ENCODE results near the gene VAT1.
A peak's percentile ranks its signal among the peaks of the same experiment; 100 is the strongest.
"Not testable (repeated sequence)": the region's sequence is repeated elsewhere in the genome, so short reads cannot be mapped to it uniquely, and the experiment has no call there.

VAT1 gene

DNA sequence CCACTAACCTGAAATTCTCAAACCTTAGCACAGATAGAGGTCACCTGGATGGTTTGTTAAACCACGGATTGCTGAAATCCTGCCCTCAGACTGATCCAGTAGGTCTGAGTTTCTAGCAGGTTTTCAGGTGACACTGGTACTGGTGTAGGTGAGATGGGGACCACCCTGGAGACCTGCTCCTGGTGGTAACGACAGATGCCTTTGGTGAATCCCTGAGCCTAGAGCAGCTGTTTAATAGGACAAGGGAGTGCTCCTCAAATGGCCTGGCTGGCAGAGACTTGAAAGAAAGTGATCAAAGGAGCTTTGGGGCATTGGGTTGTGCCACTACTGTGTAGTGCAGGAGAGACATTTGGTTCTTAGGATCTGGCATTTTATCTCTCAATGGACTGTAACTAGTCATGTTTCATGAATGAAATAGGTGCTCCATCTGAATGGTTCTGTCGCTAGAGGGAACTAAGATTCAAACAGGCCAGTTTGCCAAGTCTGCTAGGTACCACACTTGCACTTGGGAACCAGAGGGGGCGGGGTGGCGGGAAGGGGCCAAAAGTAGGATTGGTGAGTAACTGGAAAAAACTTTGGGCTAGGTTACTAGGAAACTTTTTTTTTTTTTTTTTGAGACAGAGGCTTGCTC lies 18.5 kb downstream of the VAT1 start:
- DNase-seq = no peak

DNA sequence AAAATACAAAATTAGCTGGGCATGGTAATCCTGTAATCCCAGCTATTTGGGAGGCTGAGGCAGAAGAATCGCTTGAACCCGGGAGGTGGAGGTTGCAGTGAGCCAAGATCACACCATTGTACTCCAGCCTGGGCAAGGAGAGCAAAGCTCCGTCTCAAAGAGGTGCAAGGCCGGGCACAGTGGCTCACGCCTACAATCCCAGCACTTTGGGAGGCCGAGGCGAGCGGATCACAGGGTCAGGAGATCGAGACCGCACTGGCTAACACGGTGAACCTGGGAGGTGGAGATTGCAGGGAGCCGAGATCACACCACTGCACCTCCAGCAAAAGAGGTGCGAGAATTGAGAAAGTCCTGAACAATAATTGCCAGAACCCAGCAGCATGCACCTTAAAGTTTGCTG lies 21.3 kb downstream of the VAT1 start:
- DNase-seq = not testable (repeated sequence)

DNA sequence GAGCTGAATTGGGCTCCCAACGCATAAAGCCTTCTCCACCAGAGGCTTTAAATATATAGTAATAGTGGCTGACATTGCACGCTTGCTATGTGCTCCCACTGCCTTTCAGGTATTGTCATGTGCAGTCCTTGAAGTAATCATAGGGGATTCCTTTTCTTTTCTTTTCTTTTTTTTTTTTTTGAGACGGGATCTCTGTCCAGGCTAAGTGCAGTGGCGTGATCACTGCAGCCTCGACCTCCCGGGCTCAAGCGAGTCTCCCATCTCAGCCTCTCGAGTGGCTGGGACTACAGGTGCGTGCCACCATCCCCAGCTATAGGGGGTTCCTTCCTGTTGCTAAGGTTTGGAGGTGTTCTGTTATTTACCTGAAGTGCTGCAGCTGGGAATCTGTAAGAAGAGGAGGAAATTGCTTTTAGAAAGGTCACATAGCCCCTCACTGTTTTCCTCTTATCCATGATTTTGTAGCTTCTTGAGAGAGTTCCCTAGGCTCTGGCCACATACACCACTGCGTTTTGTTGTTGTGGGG lies 23.1 kb downstream of the VAT1 start:
- DNase-seq = no peak

- DNase-seq = peak; percentile 92
Observed at GRCh38 chr17:42997984-42998938, 23.9 kb downstream of the VAT1 start, which contains the start of gene RPL27. RPL27 (plus strand) TSS chr17:42998419; CDS start chr17:42998751, 332 bp downstream.

GRCh38 chr17:42997390-42997983 lies 24.7 kb downstream of the VAT1 start:
- DNase-seq = no peak

- DNase-seq = not testable (repeated sequence)
Observed at GRCh38 chr17:42993913-42994312, 28.3 kb downstream of the VAT1 start.

DNA sequence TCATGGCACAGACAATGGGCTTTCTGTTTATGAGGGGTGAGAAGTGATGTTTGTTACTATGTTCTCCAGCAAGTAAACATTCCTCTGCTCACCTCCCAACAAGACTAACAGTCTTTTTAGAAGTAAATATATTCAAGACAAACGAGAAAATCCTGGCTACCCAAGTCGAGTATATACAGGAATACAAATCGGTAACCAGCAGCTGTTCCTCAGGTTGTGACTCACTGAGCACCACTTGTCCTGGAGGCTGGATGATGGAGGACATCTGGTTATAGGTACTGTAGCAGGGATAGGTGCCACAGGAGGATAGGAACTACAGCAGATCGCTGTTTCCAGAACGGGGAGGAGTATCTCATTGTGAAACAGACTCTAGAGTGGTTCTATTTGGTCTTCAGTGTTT lies 29.3 kb downstream of the VAT1 start:
- DNase-seq = no peak

DNA sequence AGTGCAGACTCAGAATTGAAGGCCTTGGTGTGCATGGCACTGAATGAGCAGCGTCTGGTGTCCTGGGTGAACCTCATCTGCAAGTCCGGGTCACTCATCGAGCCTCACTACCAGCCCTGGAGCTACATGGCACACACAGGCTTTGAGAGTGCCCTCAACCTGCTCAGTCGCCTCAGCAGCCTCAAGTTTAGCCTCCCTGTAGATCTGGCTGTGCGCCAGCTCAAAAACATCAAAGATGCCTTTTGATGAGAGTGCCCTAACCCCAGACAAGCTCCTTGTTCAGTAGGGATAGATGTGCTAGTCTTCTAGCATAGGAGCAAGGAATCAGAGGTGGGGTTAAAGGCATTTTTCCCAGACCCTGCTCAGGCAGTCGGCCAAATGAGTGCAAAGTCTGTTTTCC lies 30.7 kb downstream of the VAT1 start:
- no peak for DNase-seq

DNA sequence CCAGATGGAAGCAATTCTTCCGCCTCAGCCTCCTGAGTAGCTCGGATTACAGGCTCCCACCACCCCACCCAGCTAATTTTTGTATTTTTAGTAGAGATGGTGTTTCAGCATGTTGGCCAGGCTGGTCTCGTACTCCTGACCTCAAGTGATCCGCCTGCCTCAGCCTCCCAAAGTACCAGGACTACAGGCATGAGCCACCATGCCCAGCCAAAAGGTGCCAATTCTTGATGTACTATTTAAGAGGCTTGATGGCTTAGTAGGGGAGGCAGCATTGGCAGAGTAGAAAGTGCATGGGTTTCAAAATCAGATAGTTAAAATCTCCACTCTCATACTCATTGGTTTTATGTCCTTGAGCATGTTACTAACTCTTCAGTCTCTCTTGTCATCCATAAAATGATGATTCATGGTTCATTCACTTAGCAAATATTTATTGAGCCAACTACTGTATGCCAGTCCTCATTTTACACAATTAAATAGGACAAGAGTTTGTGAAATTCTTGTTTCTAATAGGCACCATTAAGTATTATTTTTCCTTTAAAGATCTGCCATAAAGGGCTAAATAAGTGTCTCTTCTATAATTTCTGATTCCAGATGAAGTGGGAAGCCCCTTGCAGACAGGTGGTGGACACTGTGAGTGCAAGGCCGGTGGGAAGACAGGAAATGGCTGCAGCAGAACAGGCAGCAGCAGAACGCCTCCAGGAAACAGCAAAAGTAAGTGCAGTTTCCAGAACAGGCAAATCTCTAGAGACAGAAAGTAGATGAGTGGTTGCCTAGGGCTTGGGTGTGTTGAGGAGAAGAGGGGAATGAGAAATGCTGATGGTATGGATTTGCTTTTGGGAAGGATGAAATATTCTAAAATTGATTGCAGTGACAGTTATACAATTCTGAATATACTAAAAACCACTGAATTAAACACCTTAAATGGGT lies 32.2 kb downstream of the VAT1 start:
- DNase-seq = no peak

GRCh38 chr17:42989141-42989540 lies 33.0 kb downstream of the VAT1 start:
- no peak for DNase-seq

DNA sequence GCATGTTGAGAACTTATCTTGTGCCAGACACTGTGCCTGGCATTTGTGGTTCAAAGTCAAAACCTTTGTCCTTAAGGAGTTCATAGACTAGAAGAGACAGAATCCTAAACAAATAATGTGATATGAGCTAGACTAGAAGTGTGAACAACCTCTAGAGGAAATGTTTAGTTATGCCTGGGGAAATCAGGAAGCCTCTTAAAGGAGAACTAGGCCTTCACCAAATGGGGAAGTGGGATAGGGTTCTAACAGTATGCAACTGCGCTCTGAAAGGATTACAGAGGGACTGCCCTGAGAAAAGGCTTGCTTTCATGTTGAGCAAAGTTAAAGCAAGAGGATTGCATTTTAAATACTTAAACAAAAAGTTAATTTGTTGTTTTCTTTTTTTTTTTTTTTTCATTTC lies 37.0 kb downstream of the VAT1 start:
- no peak for DNase-seq

- DNase-seq = no peak
Observed at GRCh38 chr17:42982266-42982665, 39.9 kb downstream of the VAT1 start.

DNA sequence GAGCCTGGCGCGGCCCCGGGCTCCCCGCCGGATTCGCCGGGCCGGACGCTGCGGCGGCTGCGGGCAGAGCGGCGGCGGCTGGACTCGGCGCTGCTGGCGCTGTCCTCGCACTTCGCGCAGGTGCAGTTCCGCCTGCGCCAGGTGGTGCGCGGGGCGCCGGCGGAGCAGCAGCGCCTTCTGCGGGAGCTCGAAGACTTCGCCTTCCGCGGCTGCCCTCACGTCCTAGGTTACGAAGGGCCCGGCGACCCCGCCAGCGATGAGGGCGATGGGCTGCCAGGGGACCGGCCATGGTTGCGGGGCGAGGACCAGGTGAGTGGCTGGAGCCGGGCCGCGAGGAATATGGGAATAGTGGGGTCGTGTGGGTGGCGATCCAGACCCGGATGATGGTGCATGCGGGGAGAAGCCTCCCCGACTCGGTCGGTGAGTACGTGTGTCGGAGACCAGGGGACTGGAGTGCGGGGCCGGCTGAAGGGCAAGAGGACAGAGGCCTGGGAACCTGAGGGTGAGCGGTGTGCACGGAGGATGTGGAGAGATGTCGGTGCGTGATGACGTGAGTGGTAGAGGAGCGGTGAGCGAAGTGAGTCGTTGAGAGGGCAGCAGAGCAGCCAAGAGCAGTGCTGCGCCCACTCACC lies 41.3 kb downstream of the VAT1 start:
- peak; percentile 67 for DNase-seq

- DNase-seq = peak; percentile 90
Observed at GRCh38 chr17:42980274-42980765, 41.9 kb downstream of the VAT1 start, which contains the start of gene RUNDC1. RUNDC1 (plus strand) TSS chr17:42980565; CDS start chr17:42980577, 12 bp downstream.

DNA sequence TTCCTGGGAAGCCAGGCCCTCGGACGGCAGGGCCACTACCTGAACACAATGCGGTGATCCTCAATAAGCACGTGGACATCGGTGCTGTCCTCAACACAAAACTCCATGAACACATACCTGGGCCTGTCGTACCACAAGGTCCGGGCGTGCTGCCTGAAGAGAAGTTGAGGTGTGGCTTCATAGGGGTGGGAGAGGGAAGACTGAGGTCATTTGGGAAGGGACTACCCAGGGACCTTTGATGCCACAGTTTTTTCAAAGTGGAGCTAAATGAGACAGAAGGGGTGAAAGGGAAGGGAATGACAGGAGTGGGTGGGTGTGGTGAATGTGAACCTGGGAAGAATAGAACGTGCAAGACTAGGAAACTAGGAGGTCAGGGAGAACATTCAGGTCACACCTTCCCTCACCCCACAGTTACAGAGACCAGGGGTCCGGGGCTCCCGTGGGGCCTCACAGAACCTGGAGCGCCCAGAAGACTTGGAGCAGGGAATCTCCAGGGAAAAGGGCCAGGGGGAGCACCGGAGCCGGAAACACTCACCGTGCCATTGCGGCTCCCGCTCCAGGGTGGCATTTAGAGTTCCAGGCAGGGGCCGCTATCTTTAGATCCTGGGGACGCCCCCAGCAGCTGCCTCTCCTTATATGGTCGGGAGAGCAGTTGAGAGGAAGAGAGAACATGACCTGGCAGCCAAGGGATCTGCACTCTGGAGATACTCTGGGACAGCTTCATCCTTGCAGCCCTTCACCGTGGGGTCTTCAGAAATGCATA lies 42.5 kb downstream of the VAT1 start, which contains the start of gene PTGES3L:
Gene PTGES3L, minus strand, starts transcription at position 570 of the 763 bp plus-strand sequence. Its CDS starts 27 bp downstream, at position 543.
- peak; percentile 41 for DNase-seq

DNA sequence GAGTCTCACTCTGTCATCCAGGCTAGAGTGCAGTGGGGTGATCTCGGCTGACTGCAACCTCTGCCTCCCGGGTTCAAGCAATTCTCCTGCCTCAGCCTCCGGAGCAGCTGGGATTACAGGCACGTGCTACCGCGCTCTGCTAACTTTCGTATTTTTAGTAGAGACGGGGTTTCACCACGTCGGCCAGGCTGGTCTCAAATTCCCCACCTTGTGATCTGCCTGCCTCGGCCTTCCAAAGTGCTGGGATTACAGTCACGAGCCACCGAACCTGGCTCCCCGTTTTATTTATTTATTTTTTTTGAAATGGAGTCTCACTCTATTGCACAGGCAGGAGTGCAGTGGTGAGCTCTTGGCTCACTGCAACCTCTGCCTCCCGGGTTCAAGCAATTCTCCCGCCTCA lies 46.5 kb downstream of the VAT1 start:
- DNase-seq = not testable (repeated sequence)

DNA sequence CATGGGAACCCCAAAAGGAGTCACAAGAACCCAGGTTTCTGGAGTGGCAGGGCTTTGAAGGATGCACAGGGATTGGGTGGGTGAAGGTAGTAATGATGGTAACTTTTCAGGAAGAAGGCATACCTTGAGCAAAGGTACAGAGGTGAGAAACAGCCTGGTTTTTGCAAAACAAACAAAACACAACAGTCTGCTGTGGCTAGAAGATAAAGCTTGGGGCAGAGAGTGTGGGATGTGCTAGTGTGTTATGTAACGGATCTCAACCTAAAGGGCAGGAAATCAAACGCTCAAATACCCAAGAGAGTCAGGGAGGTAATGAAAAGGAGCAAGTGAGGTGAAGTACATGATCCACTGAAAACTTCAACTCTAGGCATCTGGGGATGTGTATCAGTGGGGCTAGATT lies 46.9 kb downstream of the VAT1 start:
- DNase-seq = no peak

- DNase-seq = not testable (repeated sequence)
Observed at GRCh38 chr17:42973323-42973722, 48.9 kb downstream of the VAT1 start.

DNA sequence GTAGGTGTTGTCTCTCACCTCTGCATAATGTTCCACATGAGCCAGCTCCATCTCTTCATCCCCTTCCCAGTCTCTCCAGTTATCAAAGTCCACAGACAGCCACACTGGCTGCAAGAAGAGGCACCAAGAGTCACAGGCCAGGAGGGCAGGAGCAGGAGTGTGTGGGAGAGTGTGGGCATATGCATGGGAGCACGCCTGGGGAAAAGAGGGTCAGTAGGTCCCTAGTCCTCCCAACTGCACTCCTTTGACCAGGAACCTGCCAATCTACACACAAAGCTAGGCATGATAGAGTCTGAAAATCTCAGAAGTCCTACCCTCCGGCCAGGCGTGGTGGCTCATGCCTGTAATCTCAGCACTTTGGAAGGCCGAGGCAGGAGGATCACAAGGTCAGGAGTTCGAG lies 50.6 kb downstream of the VAT1 start:
- no peak for DNase-seq

- no peak for DNase-seq
Observed at GRCh38 chr17:42969001-42969581, 53.1 kb downstream of the VAT1 start.
